Right renal cortex interstitium (tissue), 3 donors: ENCODE data around the gene MRTFA. TPM values are rescaled to one million over a fixed set of nuclear protein-coding genes. Genes with fewer than 3 reads are reported as not detected.
"Not testable (repeated sequence)": the region's sequence is repeated elsewhere in the genome, so short reads cannot be mapped to it uniquely, and the experiment has no call there.

Experiments used
- DNase-seq, 3 donors: peaks; one replicate each; pipeline ENCODE4 v3.0.0-alpha.2; 2013; ENCODE audit warnings: low read depth in 3 of 3, low spot score in 2 of 3
- polyA plus RNA-seq, 3 donors: library from polyadenylated mRNA; unstranded; fragments of 120-200 nt; gene quantifications; one replicate each; pipeline ENCODE4 v1.2.1, GENCODE V29; 2013; ENCODE audit not compliant: insufficient read length in 3 of 3

Gene MRTFA
- polyA plus RNA-seq, 3 donors, result 17.2 to 21.4 (median 20.4) TPM

DNA sequence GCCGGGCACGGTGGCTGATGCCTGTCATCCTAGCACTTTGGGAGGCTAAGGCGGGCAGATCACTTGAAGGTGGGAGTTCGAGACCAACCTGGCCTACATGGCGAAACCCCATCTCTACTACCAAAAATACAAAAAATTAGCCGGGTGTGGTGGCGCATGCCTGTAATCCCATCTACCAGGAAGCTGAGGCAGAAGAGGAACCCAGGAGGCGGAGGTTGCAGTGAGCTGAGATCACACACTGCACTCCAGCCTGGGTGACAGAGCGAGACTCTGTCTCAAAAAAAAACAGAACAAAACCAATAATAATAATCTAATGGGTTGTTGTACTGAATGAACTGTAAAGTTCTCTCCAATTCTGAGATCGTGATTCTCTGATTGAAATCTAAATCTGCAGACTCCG lies 258.1 kb downstream of the MRTFA start:
- DNase-seq, result not testable (repeated sequence)

DNA sequence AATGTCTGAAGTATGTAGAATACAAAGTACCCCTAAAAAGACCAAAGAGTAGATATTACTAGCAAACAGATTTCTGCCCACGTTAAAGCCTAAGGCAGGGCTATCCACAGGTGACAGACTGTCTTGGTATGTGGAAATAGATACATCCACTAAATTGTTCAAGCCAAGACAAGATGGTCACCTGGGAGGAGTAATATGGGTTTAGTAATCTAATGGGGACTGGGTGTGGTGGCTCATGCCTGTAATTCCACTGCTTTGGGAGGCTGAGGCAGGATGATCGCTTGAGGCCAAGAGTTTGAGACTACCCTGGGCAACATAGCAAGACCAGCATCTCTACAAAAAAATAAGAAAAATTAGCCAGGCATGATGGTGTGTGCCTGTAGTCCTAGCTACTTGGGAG lies 258.6 kb downstream of the MRTFA start:
- no peak for DNase-seq

DNA sequence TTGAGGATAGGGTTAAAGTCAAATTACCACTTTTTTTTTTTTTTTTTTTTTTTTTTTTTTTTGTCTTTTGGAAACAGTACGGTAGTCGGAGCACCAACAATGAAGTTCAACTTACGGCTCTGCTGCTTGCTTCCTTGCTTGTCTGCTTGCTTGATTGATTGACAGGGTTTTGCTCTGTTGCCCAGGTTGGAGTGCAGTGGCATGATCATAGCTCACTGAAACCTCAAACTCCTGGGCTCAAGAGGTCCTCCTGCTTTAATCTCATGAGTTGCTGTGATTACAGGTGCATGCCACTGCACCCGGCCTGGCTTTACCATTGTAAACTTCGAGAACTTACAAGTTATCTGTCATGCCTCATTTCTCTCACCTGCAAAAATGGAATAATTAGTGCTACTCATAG lies 260.4 kb downstream of the MRTFA start:
- DNase-seq, result no peak

DNA sequence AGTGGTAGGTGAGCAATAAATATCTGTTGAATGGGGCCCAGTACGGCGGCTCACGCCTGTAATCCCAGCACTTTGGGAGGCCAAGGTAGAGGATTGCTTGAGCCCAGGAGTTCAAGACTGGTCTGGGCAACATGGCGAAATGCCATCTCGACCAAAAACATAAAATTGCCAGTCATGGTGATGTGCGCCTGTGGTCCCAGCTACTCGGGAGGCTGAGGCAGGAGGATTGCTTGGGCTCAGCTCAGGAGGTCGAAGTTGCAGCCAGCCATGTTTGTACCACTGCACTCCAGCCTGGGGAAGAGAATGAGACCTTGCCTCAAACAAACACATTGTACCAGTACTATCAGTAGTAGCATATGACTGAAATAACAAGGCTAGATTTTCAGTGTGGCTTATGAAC lies 262.0 kb downstream of the MRTFA start:
- DNase-seq, result no peak

DNA sequence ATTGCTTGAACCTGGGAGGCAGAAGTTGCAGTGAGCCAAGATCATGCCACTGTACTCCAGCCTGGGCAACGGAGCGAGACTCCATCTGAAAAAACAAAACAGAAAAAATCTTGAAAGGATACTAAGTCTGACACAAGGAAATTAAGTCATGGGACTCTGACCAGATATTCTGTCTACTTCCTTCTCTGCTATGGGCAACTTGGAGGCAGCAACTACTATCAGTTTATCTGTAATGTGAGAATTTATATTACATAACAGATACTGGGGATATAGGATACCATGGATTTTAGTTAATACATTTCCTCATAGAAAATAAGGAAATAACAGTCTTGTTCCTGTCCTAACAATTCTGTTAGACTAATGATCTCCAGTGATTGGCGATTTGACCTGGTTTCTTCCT lies 267.7 kb downstream of the MRTFA start:
- no peak for DNase-seq

DNA sequence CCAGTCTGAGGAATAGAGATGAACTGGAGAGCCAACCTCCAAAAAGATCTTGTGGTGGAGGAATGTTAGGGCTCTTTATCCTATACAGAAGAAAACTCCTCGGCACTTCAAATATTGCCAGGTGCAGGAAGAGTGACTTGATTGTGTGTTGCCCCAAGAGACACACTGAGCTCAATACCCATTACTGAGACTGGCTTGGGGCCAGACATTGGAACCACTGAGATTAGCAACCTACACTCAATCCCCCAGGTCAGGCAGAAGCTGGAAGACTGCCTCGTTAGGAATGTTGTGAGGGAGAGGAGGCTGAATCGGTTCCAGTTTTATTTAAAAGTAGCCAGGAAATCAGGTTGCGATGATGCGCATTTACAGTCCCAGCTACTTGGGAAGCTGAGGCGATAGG lies 268.5 kb downstream of the MRTFA start:
- no peak for DNase-seq

DNA sequence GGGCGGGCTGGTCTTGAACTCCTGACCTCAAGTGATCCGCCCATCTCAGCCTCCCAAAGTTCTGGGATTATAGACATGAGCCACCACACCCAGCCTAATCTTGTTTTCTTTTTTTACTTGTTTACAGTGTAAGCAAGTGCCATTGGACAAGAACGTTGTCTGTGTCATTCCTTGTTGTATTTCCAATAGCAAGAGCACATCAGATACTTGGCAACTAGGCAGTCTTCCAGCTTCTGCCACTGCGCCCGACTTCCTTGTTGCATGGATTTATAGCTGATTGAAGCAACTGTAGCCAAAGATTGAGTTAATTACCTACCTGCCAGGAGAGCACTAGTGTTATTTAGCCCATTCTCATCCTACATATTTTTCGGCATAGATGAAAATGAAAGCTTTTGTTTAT lies 269.2 kb downstream of the MRTFA start:
- DNase-seq, result no peak

DNA sequence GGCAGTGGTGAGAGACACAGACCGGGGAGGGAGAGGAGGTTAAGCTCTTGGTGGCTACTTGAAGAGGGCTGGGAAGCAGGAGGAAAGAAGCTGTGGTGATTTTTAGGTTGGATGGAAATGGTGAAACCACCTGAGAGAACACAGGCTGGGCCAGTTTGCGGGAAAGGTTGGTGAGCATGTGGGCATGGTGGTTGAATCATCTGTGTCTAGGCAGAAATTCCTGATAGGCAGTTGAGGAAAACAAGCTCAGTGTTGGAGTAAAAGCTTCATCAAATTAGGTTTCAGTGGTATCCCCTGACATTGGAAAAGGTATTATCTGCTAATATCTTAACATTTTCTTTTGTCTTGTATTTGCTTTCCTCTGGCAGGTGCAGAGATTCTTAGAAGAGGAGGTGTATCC lies 270.5 kb downstream of the MRTFA start:
- DNase-seq, result no peak

DNA sequence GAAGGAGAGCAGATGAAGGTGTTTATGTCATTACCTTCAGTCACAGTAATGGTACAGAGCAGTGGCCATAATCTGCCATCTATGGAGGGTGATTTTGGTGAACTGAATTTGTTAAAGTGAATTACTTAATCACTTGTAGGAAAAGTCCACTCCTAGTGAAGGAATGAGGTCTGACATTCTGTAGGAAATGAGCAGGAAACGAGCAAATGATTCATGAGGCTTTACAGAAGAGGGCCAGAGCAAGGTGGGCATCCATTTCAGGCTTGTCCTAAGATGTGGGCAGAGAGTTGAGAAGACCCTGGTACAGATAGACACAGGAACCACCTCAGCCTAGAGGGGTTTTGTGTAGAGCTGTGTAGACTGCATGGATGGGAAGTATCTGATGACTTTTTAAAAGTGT lies 272.1 kb downstream of the MRTFA start:
- no peak for DNase-seq

DNA sequence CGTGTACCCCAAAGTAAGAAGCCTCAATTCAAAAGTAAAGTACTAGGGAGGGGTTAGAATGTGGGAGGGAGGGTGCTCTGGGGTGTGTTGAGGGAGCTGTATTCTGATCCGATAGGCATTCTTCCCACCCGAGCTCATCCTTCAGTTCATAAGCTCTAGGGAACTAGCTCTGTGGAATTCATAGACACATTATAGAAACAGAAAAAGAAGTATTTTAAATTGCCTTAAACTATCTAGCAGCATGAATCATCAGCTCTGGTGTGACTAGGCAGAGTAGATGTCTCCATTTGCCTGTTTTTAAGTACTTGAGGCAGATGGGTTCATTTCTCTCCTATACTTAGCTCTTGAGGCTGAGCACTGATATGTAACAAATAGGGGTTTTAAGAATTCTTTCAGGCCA lies 273.5 kb downstream of the MRTFA start:
- DNase-seq, result no peak

DNA sequence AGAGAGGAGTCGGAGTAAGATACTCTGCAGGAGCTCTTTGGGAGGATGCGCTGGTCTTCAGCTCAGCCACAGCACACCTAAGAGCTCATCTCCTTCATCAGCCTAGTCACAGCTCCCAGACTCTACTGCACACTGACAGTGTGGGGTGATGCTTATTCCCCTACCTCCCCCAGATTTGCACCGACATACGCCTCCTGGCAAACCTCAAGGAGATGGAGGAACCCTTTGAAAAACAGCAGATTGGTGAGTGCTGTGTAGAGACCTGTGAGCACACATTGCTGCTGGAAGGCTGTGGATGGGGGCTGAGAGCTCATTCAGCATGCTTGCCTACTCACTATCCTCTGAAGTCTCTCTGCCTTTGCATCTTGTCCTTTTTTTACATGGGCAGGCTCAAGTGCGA lies 275.4 kb downstream of the MRTFA start:
- no peak for DNase-seq

Other genes starting within 250 kb of the MRTFA start
- gene MCHR1, start 42.8 kb upstream of the MRTFA start, polyA plus RNA-seq, result under 1 TPM; 0.16 to 0.43 (median 0.17) TPM
- gene SLC25A17, start 182.6 kb upstream of the MRTFA start, polyA plus RNA-seq, result 10 to 100 TPM; 42.5 to 42.9 (median 42.5) TPM
- gene ST13, start 219.9 kb upstream of the MRTFA start, polyA plus RNA-seq, result 100 to 1,000 TPM; 702 to 764 (median 731) TPM
- gene XPNPEP3, start 220.4 kb upstream of the MRTFA start, polyA plus RNA-seq, result 10 to 100 TPM; 12.6 to 24.8 (median 23.2) TPM
- gene DNAJB7, start 225.4 kb upstream of the MRTFA start, polyA plus RNA-seq, result under 1 TPM; 0.32 to 0.33 (median 0.33) TPM